Trophoblast cell (in vitro differentiated cells and primary cell): Measurements from ENCODE around the gene RAG1.

Experiments used
- DNase-seq, 2 donors: peaks; one replicate each; pipeline ENCODE4 v3.0.0-alpha.2; 2016
- H2AFZ ChIP-seq: 2 replicates; pipeline ENCODE4 v1.6.1; 2013; ENCODE audit warnings: low read length, moderate library complexity, mild to moderate bottlenecking; ENCODE audit not compliant: insufficient read depth, poor library complexity
- H2AK5ac ChIP-seq: 2 replicates; pipeline ENCODE4 v1.6.1; 2013; ENCODE audit warnings: mild to moderate bottlenecking, low read length
- H2BK120ac ChIP-seq: 2 replicates; pipeline ENCODE4 v1.6.1; 2013; ENCODE audit warnings: low read length, mild to moderate bottlenecking, moderate library complexity; ENCODE audit not compliant: insufficient read depth, poor library complexity
- H2BK12ac ChIP-seq: 2 replicates; pipeline ENCODE4 v1.6.1; 2013; ENCODE audit warnings: mild to moderate bottlenecking, low read length, moderate library complexity
- H2BK5ac ChIP-seq: 2 replicates; pipeline ENCODE4 v1.6.1; 2013; ENCODE audit warnings: low read length, low read depth, moderate library complexity, mild to moderate bottlenecking; ENCODE audit not compliant: poor library complexity
- H3K14ac ChIP-seq: 2 replicates; pipeline ENCODE4 v1.6.1; 2013; ENCODE audit warnings: mild to moderate bottlenecking, low read length
- H3K18ac ChIP-seq: 2 replicates; pipeline ENCODE4 v1.6.1; 2013; ENCODE audit warnings: mild to moderate bottlenecking, low read length
- H3K23ac ChIP-seq: 2 replicates; pipeline ENCODE4 v1.6.1; 2013; ENCODE audit warnings: low read length
- H3K27ac ChIP-seq: 2 replicates; pipeline ENCODE4 v1.5.1; 2013; ENCODE audit warnings: low read depth, mild to moderate bottlenecking, inconsistent platforms, low read length, moderate library complexity
- H3K27me3 ChIP-seq: 2 replicates; pipeline ENCODE4 v1.6.1; 2013; ENCODE audit warnings: inconsistent platforms, mild to moderate bottlenecking, low read length, moderate library complexity; ENCODE audit not compliant: insufficient read depth
- H3K36me3 ChIP-seq, 2 experiments: 1 replicate in 1 of 2; 2 replicates in 1 of 2; pipeline ENCODE4 v1.6.1; 2013; ENCODE audit warnings: low read length in 2 of 2, mild to moderate bottlenecking in 2 of 2, moderate library complexity in 1 of 2; ENCODE audit not compliant: insufficient read depth in 2 of 2, control insufficient read depth in 1 of 2
- H3K4ac ChIP-seq: 2 replicates; pipeline ENCODE4 v1.6.1; 2013; ENCODE audit warnings: low read depth, mild to moderate bottlenecking, low read length, moderate library complexity
- H3K4me1 ChIP-seq, 2 experiments: 1 replicate in 1 of 2; 2 replicates in 1 of 2; pipeline ENCODE4 v1.6.1; 2013; ENCODE audit warnings: low read length in 2 of 2, mild to moderate bottlenecking in 2 of 2, moderate library complexity in 1 of 2; ENCODE audit not compliant: insufficient read depth in 2 of 2, control insufficient read depth in 1 of 2
- H3K4me2 ChIP-seq: 2 replicates; pipeline ENCODE4 v1.6.1; 2013; ENCODE audit warnings: inconsistent platforms, mild to moderate bottlenecking, low read length, moderate library complexity
- H3K4me3 ChIP-seq: 2 replicates; pipeline ENCODE4 v1.5.1; 2013; ENCODE audit warnings: mild to moderate bottlenecking, low read depth, low read length, inconsistent platforms
- H3K79me1 ChIP-seq: one replicate; pipeline ENCODE4 v1.6.1; 2013; ENCODE audit warnings: low read length
- H3K79me2 ChIP-seq: 2 replicates; pipeline ENCODE4 v1.6.1; 2013; ENCODE audit warnings: low read length, mild to moderate bottlenecking; ENCODE audit not compliant: control insufficient read depth, insufficient read depth, poor library complexity
- H3K9ac ChIP-seq: 2 replicates; pipeline ENCODE4 v1.6.1; 2013; ENCODE audit warnings: mild to moderate bottlenecking, low read length
- H3K9me3 ChIP-seq: 2 replicates; pipeline ENCODE4 v1.6.1; 2013; ENCODE audit warnings: low read depth, mild to moderate bottlenecking, control low read depth, inconsistent platforms, low read length; ENCODE audit not compliant: insufficient read depth
- H4K12ac ChIP-seq: 2 replicates; pipeline ENCODE4 v1.6.1; 2013; ENCODE audit warnings: low read depth, mild to moderate bottlenecking, low read length, moderate library complexity
- H4K8ac ChIP-seq: 2 replicates; pipeline ENCODE4 v1.6.1; 2013; ENCODE audit warnings: low read depth, mild to moderate bottlenecking, low read length, moderate library complexity
- H4K91ac ChIP-seq: one replicate; pipeline ENCODE4 v1.6.1; 2013; ENCODE audit warnings: low read depth, mild to moderate bottlenecking, low read length, moderate library complexity
- WGBS: extraction: QIAGEN DNeasy Blood & Tissue Kit; methylation state at CpG from one replicate; pipeline ENCODE4 v1.1.7; 2013; ENCODE audit warnings: missing lambda C conversion rate; ENCODE audit not compliant: insufficient read length, insufficient coverage; ENCODE audit errors: extremely low coverage; 5-methylcytosine and 5-hydroxymethylcytosine counted together

Gene RAG1

DNA sequence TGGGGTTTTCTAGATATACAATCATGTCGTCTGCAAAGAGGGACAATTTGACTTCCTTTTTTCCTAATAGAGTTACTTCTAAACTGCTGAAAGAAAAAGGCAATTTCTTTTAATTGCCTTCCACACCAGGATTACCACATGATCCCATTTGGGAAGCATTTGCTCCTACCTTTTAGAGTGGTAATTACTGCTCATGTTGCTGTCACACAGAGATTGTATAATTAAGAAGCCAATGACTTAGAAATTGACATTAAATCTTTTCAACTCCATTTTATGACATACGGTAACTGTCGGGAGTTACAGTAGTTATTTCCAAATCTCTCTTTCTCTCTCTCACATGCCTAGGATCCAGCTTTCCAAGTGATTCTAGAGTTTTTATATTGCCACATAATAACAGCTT is 48.0 kb downstream of the RAG1 start:
- H3K79me1 ChIP-seq: no peaks in the 10 kb centered on the region
- H2AK5ac ChIP-seq: no peak overlapping the region
- H3K4me2 ChIP-seq: no peak overlapping the region
- H3K27ac ChIP-seq: no peak overlapping the region
- H4K8ac ChIP-seq: no peak overlapping the region
- no peak overlapping the region for H3K9ac ChIP-seq
- no peak overlapping the region for H3K4me3 ChIP-seq
- H3K4ac ChIP-seq: no peak overlapping the region
- no peaks in the 10 kb centered on the region for H3K4me1 ChIP-seq
- no peaks in the 10 kb centered on the region for H3K79me2 ChIP-seq
- no peak overlapping the region for H4K91ac ChIP-seq
- H3K27me3 ChIP-seq: no peaks in the 10 kb centered on the region
- no peak overlapping the region for H3K14ac ChIP-seq
- no peak overlapping the region for H3K23ac ChIP-seq
- no peak overlapping the region for H3K18ac ChIP-seq
- H4K12ac ChIP-seq: no peak overlapping the region
- H3K9me3 ChIP-seq: no peaks in the 10 kb centered on the region
- H2BK5ac ChIP-seq: no peak overlapping the region
- H2BK120ac ChIP-seq: no peak overlapping the region
- no peak overlapping the region for H2AFZ ChIP-seq
- no peak overlapping the region for H2BK12ac ChIP-seq
- no peaks in the 10 kb centered on the region for H3K36me3 ChIP-seq
- DNase-seq: no peak
- WGBS: no CpG with 5 or more reads among the region's 3 CpGs

DNA sequence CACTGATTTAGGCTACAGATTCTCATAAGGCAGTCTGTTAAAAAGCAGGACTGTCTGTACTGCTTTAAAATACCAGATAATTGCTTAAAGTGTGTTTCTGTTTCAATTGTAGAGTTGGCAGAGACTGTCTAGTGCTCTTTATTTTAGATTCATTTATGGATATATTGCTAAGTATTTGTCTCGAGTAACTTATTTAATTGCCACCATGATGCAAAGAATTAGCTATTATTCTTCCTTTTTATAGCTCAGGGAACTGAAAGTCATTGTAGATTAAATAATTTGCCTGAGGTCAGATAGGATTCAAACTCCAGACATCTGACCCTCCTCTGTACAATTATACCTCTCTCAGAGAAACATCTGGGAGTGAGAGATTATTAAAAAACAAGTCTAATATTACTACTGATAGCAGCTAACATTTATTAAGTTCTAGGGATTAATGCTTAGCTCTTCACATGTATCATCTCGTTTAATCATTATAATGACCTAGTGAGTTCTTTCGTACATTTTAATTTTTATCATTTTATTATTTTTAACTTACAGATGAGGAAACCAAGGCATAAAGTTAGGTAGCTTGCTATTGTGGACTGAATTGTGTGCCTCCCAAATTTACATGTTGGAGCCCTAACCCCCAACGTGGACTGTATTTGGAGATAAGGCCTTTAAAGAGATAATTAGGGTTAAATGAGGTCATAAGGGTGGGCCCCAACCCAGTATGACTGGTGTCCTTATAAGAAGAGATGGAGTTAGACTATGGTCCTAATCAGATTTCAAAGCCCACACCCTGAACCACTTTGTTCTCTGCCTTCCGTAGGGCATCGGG is 49.9 kb downstream of the RAG1 start:
- H3K36me3 ChIP-seq: no peaks in the 10 kb centered on the region
- no peak overlapping the region for H3K4me2 ChIP-seq
- H3K9me3 ChIP-seq: no peaks in the 10 kb centered on the region
- no peak for DNase-seq
- H3K27ac ChIP-seq: no peak overlapping the region
- no peak overlapping the region for H3K4me3 ChIP-seq
- H3K18ac ChIP-seq: no peak overlapping the region
- no peaks in the 10 kb centered on the region for H3K79me2 ChIP-seq
- no peaks in the 10 kb centered on the region for H3K4me1 ChIP-seq
- H4K12ac ChIP-seq: no peak overlapping the region
- WGBS: no CpG with 5 or more reads among the region's 6 CpGs
- no peak overlapping the region for H3K14ac ChIP-seq
- H4K8ac ChIP-seq: no peak overlapping the region
- H3K27me3 ChIP-seq: no peaks in the 10 kb centered on the region
- no peaks in the 10 kb centered on the region for H3K79me1 ChIP-seq
- no peak overlapping the region for H3K9ac ChIP-seq
- H2BK5ac ChIP-seq: no peak overlapping the region
- no peak overlapping the region for H2AFZ ChIP-seq
- no peak overlapping the region for H3K4ac ChIP-seq
- no peak overlapping the region for H3K23ac ChIP-seq
- no peak overlapping the region for H4K91ac ChIP-seq
- no peak overlapping the region for H2BK12ac ChIP-seq
- H2BK120ac ChIP-seq: no peak overlapping the region
- H2AK5ac ChIP-seq: no peak overlapping the region

DNA sequence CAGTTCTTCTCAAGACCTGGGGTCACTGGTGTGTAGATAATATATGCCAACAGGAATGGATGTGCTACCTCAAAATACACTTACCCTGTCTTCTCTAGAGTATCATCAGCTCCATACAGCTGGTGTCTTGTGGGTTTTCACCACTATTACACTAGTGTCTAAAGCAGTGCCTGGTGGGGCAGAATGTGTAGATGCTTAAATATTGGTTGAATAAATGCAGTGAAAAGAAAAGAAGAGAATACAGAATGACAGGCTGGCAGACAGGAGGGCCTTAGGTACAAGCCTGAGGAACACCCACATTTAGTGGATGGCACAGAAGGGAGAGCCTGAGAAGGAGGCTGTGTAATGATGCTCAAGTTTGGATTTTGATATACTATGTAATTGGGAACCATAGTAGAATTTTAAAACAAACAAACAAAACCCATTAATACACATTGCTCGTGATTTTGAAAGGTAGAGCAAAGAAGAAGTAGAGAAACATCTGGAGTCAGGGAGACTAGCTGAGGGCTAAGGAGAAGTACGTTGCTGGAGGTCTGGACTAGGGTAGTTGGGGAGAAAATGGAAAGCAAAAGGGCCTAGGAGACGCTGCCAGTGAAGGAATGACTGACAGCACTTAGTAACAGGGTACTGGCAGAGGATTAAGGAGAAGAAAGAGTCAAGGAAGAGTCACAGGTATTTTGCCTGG is 50.7 kb downstream of the RAG1 start:
- Histone ChIP-seq H3K4me2 (no peak overlapping the region), H4K8ac (no peak overlapping the region), H3K4ac (no peak overlapping the region), H3K36me3 (no peaks in the 10 kb centered on the region), H3K4me1 (no peaks in the 10 kb centered on the region), H3K9me3 (no peaks in the 10 kb centered on the region), H2BK12ac (no peak overlapping the region), H3K27ac (no peak overlapping the region), H2BK120ac (no peak overlapping the region), H3K23ac (no peak overlapping the region), H3K79me1 (peaks cover under 1% of the 10 kb centered on the region), H4K12ac (no peak overlapping the region), H3K18ac (no peak overlapping the region), H3K14ac (no peak overlapping the region), H3K9ac (no peak overlapping the region), H2AK5ac (no peak overlapping the region), H2BK5ac (no peak overlapping the region), H3K27me3 (no peaks in the 10 kb centered on the region), H2AFZ (no peak overlapping the region), H4K91ac (no peak overlapping the region), H3K79me2 (no peaks in the 10 kb centered on the region), H3K4me3 (no peak overlapping the region)
- no peak for DNase-seq
- WGBS: no CpG with 5 or more reads among the region's 3 CpGs

DNA sequence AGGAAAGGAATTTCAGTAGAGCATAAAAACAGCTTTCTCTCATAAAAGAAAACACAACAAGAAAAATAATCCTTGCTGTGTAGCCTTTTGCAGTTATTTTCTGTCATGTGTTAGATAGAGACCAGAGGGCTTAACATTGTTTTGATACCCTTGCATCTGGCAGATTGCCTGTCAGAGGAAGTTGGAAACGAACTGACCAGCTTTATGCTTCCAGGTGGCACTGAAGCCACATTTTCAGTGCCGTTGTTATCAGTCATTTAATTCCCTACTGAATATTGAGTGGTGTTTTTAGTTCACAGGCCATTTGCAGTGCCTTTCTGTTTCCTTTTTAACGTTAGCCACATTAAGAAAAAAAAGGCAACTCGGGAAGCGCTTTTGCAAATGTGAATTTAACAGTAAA is 51.7 kb downstream of the RAG1 start:
- no peak overlapping the region for H4K12ac ChIP-seq
- peaks cover 4% of the 10 kb centered on the region for H3K79me1 ChIP-seq
- no peak overlapping the region for H3K23ac ChIP-seq
- no CpG with 5 or more reads among the region's 5 CpGs for WGBS
- no peak overlapping the region for H3K4me3 ChIP-seq
- H2AFZ ChIP-seq: no peak overlapping the region
- no peaks in the 10 kb centered on the region for H3K36me3 ChIP-seq
- no peak overlapping the region for H3K14ac ChIP-seq
- H2BK12ac ChIP-seq: peak overlapping the region; percentile 17
- H3K9ac ChIP-seq: no peak overlapping the region
- no peaks in the 10 kb centered on the region for H3K9me3 ChIP-seq
- H3K4me1 ChIP-seq: no peaks in the 10 kb centered on the region
- no peaks in the 10 kb centered on the region for H3K27me3 ChIP-seq
- no peak overlapping the region for H3K4me2 ChIP-seq
- H4K8ac ChIP-seq: no peak overlapping the region
- no peak overlapping the region for H4K91ac ChIP-seq
- no peak overlapping the region for H3K18ac ChIP-seq
- no peak overlapping the region for H3K4ac ChIP-seq
- no peak overlapping the region for H2BK120ac ChIP-seq
- no peak for DNase-seq
- no peak overlapping the region for H2BK5ac ChIP-seq
- H2AK5ac ChIP-seq: no peak overlapping the region
- H3K27ac ChIP-seq: no peak overlapping the region
- no peaks in the 10 kb centered on the region for H3K79me2 ChIP-seq
